ENCODE data around the gene CPED1.

- TF ChIP-seq ZFP3 (CRISPR knock-in tag; IDR thresholded peaks at IDR 0.05), result no peak
- no peak for TF ChIP-seq ZFP30 (CRISPR knock-in tag; IDR thresholded peaks at IDR 0.05)
- no peak for TF ChIP-seq OSR1 (CRISPR knock-in tag; IDR thresholded peaks at IDR 0.05)
- TF ChIP-seq, protein P1, sequence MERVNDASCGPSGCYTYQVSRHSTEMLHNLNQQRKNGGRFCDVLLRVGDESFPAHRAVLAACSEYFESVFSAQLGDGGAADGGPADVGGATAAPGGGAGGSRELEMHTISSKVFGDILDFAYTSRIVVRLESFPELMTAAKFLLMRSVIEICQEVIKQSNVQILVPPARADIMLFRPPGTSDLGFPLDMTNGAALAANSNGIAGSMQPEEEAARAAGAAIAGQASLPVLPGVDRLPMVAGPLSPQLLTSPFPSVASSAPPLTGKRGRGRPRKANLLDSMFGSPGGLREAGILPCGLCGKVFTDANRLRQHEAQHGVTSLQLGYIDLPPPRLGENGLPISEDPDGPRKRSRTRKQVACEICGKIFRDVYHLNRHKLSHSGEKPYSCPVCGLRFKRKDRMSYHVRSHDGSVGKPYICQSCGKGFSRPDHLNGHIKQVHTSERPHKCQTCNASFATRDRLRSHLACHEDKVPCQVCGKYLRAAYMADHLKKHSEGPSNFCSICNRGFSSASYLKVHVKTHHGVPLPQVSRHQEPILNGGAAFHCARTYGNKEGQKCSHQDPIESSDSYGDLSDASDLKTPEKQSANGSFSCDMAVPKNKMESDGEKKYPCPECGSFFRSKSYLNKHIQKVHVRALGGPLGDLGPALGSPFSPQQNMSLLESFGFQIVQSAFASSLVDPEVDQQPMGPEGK (CRISPR knock-in tag; IDR thresholded peaks at IDR 0.05; ENCODE audit: borderline replicate concordance), result no peak
- no peak for TF ChIP-seq ZC3H10 (CRISPR knock-in tag; IDR thresholded peaks at IDR 0.05)
Measured at GRCh38 chr7:121049897-121050296, 61.4 kb downstream of the CPED1 start.

Data from SK-N-SH treated with all-trans-retinoic acid at 6 μM for 48 hours (cell line).